Muscle of leg (tissue), 11 donors: Measurements from ENCODE around the gene GNG7. TPM values are rescaled to one million over a fixed set of nuclear protein-coding genes. Genes with fewer than 3 reads are reported as not detected.
"Not testable (repeated sequence)": the region's sequence is repeated elsewhere in the genome, so short reads cannot be mapped to it uniquely, and the experiment has no call there.

ENCODE experiments used
- DNase-seq: peaks from one replicate; pipeline ENCODE4 v3.0.0; 2013
- H3K27ac ChIP-seq: one replicate; pipeline ENCODE4 v1.5.1; 2013; ENCODE audit warnings: mild to moderate bottlenecking, low read length, control low read depth
- H3K27me3 ChIP-seq: one replicate; pipeline ENCODE4 v1.6.1; 2013; ENCODE audit warnings: low read length; ENCODE audit not compliant: control insufficient read depth, insufficient read depth
- H3K36me3 ChIP-seq: one replicate; pipeline ENCODE4 v1.6.1; 2013; ENCODE audit warnings: low read length; ENCODE audit not compliant: control insufficient read depth, insufficient read depth
- H3K4me1 ChIP-seq: one replicate; pipeline ENCODE4 v1.6.1; 2013; ENCODE audit warnings: low read length; ENCODE audit not compliant: control insufficient read depth, insufficient read depth
- H3K4me3 ChIP-seq: one replicate; pipeline ENCODE4 v1.5.1; 2013; ENCODE audit warnings: low read length, control low read depth
- H3K9me3 ChIP-seq: replicated peaks from 2 replicates; pipeline ENCODE4 v1.6.1; 2013; ENCODE audit warnings: low read depth, low read length; ENCODE audit not compliant: control insufficient read depth
- WGBS: methylation state at CpG from one replicate; pipeline ENCODE4 v1.1.5; 2013; ENCODE audit warnings: missing lambda C conversion rate; ENCODE audit not compliant: insufficient coverage; 5-methylcytosine and 5-hydroxymethylcytosine counted together
- polyA plus RNA-seq, 8 donors: library from polyadenylated mRNA; unstranded; fragments of 120-200 nt; gene quantifications; one replicate each; pipeline versions ENCODE4 v1.2.1 to v1.2.3, GENCODE V29; 2013; ENCODE audit warnings: inconsistent platforms in 1 of 8, low replicate concordance in 1 of 8; ENCODE audit not compliant: insufficient read length in 8 of 8, insufficient read depth in 1 of 8
- total RNA-seq: library from RNA; stranded (reverse); fragments of 120-200 nt; gene quantifications from one replicate; pipeline ENCODE4 v1.2.4, GENCODE V29; 2013

Gene GNG7
- total and polyA plus RNA-seq, 9 donors = 0.58 to 3.1 (median 2.7) TPM

DNA sequence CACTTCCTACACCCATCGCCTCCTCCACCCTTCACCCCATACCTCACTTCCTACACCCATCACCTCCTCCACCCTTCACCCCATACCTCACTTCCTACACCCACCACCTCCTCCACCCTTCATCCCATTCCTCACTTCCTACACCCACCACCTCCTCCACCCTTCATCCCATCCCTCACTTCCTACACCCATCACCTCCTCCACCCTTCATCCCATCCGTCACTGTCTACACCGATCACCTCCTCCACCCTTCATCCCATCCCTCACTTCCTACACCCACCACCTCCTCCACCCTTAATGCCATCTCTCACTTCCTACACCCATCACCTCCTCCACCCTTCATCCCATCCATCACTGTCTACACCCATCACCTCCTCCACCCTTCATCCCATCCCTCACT lies 10.7 kb upstream of the GNG7 start:
- H3K4me3 ChIP-seq, H3K36me3 ChIP-seq, H3K4me1 ChIP-seq, H3K27me3 ChIP-seq, H3K27ac ChIP-seq, DNase-seq, H3K9me3 ChIP-seq: not testable (repeated sequence)
- WGBS = 86% methylated on average over 3 of the region's 3 CpGs

DNA sequence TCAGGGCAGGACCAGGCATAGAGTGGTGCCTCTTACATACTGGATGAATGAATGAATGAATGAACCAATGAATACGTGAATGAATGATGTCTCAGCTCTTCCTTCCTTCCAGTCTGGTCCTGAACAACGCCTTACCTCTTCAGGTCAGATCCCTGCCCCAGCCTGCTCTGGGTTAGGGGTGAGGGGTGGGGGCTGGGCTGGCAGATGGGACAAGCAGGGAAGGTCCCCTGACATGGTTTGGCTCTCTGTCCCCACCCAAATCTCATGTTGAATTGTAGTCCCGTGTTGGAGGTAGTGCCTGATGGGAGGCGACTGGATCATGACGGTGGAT lies 9.3 kb upstream of the GNG7 start:
- peaks cover 2% of the 10 kb centered on the region for H3K27me3 ChIP-seq
- no peaks in the 10 kb centered on the region for H3K4me1 ChIP-seq
- H3K4me3 ChIP-seq = no peak overlapping the region
- H3K36me3 ChIP-seq = no peaks in the 10 kb centered on the region
- WGBS = 40% methylated on average over 2 of the region's 5 CpGs
- DNase-seq = no peak
- H3K9me3 ChIP-seq = peaks cover 8% of the 10 kb centered on the region
- no peak overlapping the region for H3K27ac ChIP-seq

DNA sequence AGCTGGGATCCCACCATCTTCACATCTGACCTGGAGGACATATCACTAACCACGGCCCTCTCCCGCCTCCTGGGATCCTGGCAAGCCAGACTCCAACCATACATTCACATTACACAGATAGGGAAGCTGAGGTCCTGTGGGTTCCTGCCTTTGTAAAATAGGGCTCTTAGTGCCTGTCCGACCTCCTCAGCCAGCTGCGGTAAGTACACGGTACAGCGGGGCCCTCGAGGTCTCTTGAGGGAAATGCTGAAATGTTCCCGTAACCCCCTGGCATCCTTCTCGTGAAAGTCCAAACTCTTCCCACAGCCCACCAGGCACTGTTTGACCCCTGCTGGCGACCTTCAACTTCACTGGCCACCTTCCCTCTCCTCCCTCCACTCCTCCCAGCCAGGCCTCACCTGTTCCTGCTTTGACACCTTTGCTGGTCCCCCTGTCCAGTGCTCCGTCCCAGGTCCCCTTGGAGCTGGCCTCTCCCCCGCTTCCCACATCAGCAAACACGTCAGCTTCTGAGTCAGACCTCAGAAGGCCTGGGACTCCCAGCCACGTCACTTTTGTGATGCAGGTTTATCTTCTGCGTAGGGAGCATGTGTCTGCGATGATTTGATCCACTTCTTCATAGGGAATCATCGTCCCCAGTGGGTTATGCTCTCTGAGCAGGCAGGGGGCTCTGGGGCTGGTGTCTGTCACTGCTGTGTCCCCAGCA lies 8.8 kb upstream of the GNG7 start:
- WGBS = 46% methylated on average over 15 of the region's 17 CpGs

DNA sequence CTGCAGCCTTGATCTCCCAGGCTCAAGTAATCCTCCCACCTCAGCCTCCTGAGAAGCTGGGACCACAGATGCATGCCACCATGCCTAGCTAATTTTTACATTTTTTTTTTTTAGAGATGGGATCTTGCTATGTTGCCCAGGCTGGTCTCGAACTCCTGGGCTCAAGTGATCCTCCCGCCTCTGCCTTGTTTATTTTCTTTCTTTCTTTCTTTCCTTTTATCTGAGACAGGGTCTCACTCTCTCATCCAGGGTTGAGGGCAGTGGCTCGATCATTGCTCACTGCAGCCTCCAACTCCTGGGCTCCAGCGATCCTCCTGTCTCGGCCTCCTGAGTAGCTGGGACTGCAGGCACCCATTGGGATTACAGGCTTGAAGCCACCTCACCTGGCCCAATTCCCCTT lies 3.8 kb upstream of the GNG7 start:
- WGBS = 94% methylated on average over 2 of the region's 5 CpGs
- H3K4me1 ChIP-seq = peaks cover 5% of the 10 kb centered on the region
- H3K36me3 ChIP-seq = no peaks in the 10 kb centered on the region
- H3K9me3 ChIP-seq = no peaks in the 10 kb centered on the region
- peaks cover 25% of the 10 kb centered on the region for H3K27me3 ChIP-seq
- DNase-seq = no peak
- H3K4me3 ChIP-seq = no peak overlapping the region
- no peak overlapping the region for H3K27ac ChIP-seq

More for the DNA sequence above, 8.8 kb upstream of the GNG7 start:
- H3K27me3 ChIP-seq = peaks cover 2% of the 10 kb centered on the region
- H3K4me3 ChIP-seq = no peak overlapping the region
- no peaks in the 10 kb centered on the region for H3K36me3 ChIP-seq
- no peak for DNase-seq
- peaks cover 8% of the 10 kb centered on the region for H3K9me3 ChIP-seq
- no peaks in the 10 kb centered on the region for H3K4me1 ChIP-seq
- H3K27ac ChIP-seq = no peak overlapping the region

DNA sequence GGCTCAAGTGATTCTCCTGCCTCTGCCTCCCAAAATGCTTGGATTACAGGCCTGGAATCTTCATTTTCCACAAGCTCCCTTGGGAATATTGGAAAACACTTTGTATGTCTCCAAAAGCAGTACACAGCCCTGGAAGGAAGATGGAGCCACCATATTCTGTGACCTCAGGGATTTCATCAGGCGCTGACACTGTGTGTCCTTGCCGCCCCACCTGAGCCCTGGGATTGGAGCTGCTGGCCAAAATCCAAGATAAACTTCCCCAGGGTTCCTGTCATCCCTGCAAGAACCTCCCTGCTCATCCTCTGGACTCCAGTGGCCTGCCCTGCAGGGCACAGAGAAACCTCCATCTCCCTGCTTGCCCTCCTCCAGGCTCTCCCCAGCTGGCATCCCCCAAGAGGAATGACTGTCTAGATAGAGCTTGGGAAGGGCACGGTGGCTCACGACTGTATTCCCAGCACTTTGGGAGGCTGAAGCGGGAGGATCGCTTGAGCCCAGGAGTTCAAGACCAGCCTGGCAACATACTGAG lies 1.3 kb upstream of the GNG7 start:
- no peak overlapping the region for H3K27ac ChIP-seq

DNA sequence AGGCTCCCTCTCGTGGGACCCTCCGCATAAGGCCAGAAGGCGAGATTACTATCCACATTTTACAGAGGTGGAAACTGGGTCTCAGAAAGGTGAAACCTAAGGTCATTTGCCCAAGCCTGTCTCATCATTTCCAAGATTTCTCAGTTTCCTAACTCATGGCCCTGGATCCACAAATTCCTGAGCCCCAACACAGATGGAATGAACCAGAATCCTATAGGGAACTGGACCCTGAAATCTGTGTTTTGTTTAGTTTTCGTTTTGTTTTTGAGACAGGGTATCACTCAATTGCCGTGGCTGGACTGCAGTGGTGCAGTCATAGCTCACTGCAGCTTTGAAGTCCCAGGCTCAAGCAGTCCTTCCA lies 563 bp upstream of the GNG7 start:
- peaks cover 36% of the 10 kb centered on the region for H3K27me3 ChIP-seq
- no peaks in the 10 kb centered on the region for H3K9me3 ChIP-seq
- H3K36me3 ChIP-seq = no peaks in the 10 kb centered on the region
- H3K4me1 ChIP-seq = peaks cover 5% of the 10 kb centered on the region
- H3K27ac ChIP-seq = no peak overlapping the region
- 64% methylated on average over 3 of the region's 5 CpGs for WGBS
- peak overlapping the region; percentile 19 for H3K4me3 ChIP-seq
- no peak for DNase-seq

More for the DNA sequence above, 1.3 kb upstream of the GNG7 start:
- Histone ChIP-seq H3K4me1 (peaks cover 5% of the 10 kb centered on the region), H3K36me3 (no peaks in the 10 kb centered on the region), H3K9me3 (no peaks in the 10 kb centered on the region), H3K27me3 (peaks cover 36% of the 10 kb centered on the region), H3K4me3 (no peak overlapping the region)
- WGBS = 60% methylated on average over 6 of the region's 6 CpGs
- no peak for DNase-seq

DNA sequence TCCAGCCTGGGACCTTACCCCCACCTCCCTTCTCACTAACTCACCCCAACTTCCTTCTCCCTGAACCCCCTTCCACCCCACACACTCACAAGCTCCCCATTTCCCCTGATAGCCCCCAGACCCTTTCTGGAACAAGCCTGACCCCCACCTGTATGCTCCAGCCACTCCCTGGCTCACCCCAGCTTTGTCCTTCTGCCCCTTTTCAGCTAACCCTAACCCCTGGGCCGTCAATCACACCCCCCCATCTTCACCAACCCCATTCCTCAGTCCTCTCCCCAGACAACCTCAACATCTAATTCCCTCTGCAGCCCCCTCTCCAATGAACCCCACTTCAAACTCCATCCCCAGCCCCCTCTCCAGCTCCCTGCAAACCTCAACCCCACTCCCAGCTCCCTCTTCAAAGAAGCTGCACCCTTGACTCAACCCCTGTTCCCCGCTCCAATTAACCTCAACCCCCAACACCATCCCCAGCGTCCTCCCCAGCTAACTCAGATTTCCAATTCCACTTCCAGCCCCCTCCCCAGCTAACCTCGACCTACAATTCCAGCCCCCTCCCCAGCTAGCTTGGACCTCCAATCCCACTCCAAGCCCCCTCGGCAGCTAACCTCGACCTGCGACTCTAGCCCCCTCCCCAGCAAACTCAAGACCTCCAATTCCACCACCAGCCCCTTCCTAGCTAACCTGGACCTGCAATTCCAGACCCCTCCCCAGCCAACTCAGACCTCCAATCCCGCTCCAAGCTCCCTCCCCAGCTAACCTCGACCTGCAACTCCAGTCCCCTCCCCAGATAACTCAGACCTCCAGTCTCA lies 929 bp downstream of the GNG7 start:
- no peak overlapping the region for H3K27ac ChIP-seq

DNA sequence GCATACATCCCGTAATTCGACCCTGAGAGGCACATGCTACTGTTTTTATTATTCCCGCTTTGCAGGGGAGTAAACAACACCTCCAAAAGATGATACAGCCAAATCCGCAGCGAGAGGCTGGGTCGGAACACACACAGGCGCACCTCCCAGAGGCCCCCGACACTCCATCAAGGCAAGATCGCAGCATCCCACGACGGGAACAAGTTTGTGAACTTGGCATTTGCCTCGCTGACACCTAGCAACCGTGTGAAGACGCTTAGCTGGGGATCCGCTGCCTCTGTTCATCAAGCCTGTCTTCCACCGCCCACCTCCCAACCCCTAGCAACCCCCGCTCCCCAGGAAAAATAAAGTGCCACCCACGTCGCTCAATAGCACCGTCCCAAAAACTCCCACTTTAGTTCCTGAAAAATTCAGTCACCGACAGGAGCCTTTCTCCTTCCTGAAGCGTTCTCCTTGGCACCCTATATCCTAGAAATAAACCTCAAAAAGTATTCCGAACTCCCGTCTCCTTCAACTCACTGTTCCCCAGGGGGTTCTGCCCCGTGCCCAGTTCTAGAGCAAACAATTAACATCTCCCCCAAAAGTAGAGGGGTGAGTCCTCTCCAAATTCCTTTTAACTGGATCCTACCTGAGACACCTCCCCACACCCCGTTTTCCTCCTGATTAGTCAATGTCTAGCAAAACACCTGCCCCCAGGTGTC lies 1.7 kb downstream of the GNG7 start:
- H3K4me3 ChIP-seq = no peak overlapping the region
- WGBS = 11% methylated on average over 24 of the region's 26 CpGs
- peaks cover 36% of the 10 kb centered on the region for H3K27me3 ChIP-seq
- H3K9me3 ChIP-seq = no peaks in the 10 kb centered on the region
- H3K27ac ChIP-seq = no peak overlapping the region
- peaks cover 5% of the 10 kb centered on the region for H3K4me1 ChIP-seq
- no peak for DNase-seq
- H3K36me3 ChIP-seq = no peaks in the 10 kb centered on the region

More for the DNA sequence above, 929 bp downstream of the GNG7 start:
- no peaks in the 10 kb centered on the region for H3K9me3 ChIP-seq
- H3K27me3 ChIP-seq = peaks cover 36% of the 10 kb centered on the region
- WGBS = 2% methylated on average over 9 of the region's 9 CpGs
- H3K4me3 ChIP-seq = peak overlapping the region; percentile 51
- no peaks in the 10 kb centered on the region for H3K36me3 ChIP-seq
- DNase-seq = no peak
- peaks cover 5% of the 10 kb centered on the region for H3K4me1 ChIP-seq

DNA sequence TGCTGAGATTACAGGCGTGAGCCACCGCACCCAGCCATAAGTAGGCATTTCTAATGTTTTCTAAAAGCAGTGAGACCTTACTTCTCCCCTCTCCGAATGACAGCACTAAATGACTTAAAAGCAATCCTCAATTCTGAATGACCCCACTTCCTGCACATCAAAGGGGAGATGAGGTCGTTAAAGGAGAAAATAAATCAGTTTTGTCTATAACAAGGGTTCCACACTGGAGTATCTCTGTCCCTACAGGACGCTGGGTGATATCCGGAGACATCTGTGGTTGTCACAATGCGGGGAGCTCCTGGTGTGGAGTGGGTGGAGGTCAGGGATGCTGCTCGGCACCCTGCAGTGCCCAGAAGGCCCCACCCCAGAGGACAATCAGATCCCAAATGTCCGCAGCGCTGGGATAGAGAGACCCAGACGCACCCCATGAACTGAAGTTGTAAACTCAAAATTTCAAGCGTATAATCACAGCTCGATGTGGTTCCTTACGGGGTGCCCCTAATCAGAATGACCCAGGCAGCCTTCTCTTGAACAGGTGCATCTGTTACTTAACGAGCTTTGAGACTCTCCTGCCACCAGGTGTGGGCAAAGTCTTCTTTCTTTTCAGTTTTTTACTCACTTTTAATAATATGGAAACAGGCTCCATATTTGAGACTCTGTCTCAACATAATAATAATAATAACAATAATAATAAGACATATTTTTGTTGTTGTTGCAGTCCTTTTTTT lies 2.9 kb downstream of the GNG7 start:
- Histone ChIP-seq H3K4me1 (peaks cover 15% of the 10 kb centered on the region), H3K4me3 (no peak overlapping the region), H3K27ac (no peak overlapping the region), H3K27me3 (peaks cover 36% of the 10 kb centered on the region), H3K36me3 (no peaks in the 10 kb centered on the region), H3K9me3 (no peaks in the 10 kb centered on the region)
- DNase-seq = no peak
- WGBS = 51% methylated on average over 8 of the region's 15 CpGs
